GM12878 (cell line): ENCODE results near the gene FLII.

ENCODE experiments used
- CBFB ChIP-seq: IDR thresholded peaks from 2 replicates; pipeline ENCODE4 v1.6.1; 2016; ENCODE audit warnings: antibody characterized with exemption, low read depth
- CHD2 ChIP-seq: IDR thresholded peaks from 2 replicates; pipeline ENCODE4 v1.6.1; 2011; ENCODE audit warnings: low read depth, low read length, improper control_type of control experiment, borderline replicate concordance
- CHD4 ChIP-seq: fragments of 200-600 bp; sonication (generic); IDR thresholded peaks from 2 replicates; pipeline ENCODE4 v1.6.1; 2016; ENCODE audit warnings: mild to moderate bottlenecking
- CTCF ChIP-seq, 3 experiments: IDR thresholded peaks in 2 of 3; conservative IDR thresholded peaks in 1 of 3; 2 replicates each; pipeline ENCODE4 v1.5.1; 2011; ENCODE audit warnings: low read depth in 3 of 3, low read length in 3 of 3, mild to moderate bottlenecking in 3 of 3, control low read depth in 2 of 3, moderate library complexity in 2 of 3, inconsistent platforms in 1 of 3, mixed read lengths in 1 of 3; ENCODE audit not compliant: control insufficient read depth in 2 of 3, insufficient read depth in 1 of 3; ENCODE audit errors: extremely low read depth in 1 of 3
- EZH2 ChIP-seq: IDR thresholded peaks from 2 replicates; pipeline ENCODE4 v1.6.1; 2012; ENCODE audit warnings: low read depth, mild to moderate bottlenecking, control low read depth, inconsistent platforms, low read length, borderline replicate concordance; ENCODE audit not compliant: control insufficient read depth
- GABPA ChIP-seq: IDR thresholded peaks from 2 replicates; pipeline ENCODE4 v1.6.1; 2014; ENCODE audit warnings: antibody characterized with exemption, low read depth, mild to moderate bottlenecking, inconsistent platforms
- HDAC2 ChIP-seq: fragments of 200-600 bp; sonication (generic); IDR thresholded peaks from 2 replicates; pipeline ENCODE4 v1.6.1; 2017
- POLR2A ChIP-seq: IDR thresholded peaks from 2 replicates; pipeline ENCODE4 v1.6.1; 2011; ENCODE audit warnings: low read depth, mild to moderate bottlenecking, low read length
- POLR2AphosphoS5 ChIP-seq: IDR thresholded peaks from 2 replicates; pipeline ENCODE4 v1.6.1; 2011; ENCODE audit warnings: mild to moderate bottlenecking, low read length, inconsistent platforms
- RAD21 ChIP-seq: IDR thresholded peaks from 2 replicates; pipeline ENCODE4 v1.6.1; 2011; ENCODE audit warnings: mild to moderate bottlenecking, low read depth, low read length, moderate library complexity; ENCODE audit not compliant: insufficient read depth
- USF2 ChIP-seq: IDR thresholded peaks from 2 replicates; pipeline ENCODE4 v1.6.1; 2011; ENCODE audit warnings: low read depth, low read length, improper control_type of control experiment, borderline replicate concordance

DNA sequence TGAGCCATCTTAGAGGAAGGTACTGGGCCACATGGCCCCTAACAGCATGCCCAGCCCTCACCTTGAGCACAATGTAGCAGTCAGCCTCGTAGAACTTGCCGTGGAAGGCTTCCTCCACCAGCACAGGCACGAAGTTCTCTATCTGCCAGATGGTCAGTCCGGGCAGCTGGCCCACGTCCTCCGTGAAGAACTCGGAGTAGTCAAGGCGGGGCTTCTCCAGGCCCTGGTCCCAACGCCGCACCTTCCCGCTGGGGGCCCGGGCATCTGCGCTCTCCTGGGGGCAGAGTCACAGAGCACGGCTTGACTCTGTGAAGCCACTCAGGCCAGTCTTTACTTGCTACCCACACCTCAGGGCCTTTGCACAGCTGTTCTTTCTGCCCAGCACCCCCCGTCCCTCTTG lies 7.3 kb downstream of the FLII start:
- TF ChIP-seq CTCF (IDR thresholded peaks at IDR 0.05 in 2 of 3, conservative IDR thresholded peaks at IDR 0.05 in 1 of 3; ENCODE audit: control insufficient read depth in 2 of 3, extremely low read depth in 1 of 3, insufficient read depth in 1 of 3, low read depth in 3 of 3, low read length in 3 of 3) (no peak), CBFB (no peak), GABPA (no peak), POLR2A (no peak), EZH2 (no peak), RAD21 (no peak), HDAC2 (no peak), USF2 (no peak), POLR2AphosphoS5 (no peak), CHD2 (no peak), CHD4 (no peak)
